Daoy (cell line): Measurements from ENCODE around the gene VPS18. TPM values are rescaled to one million over a fixed set of nuclear protein-coding genes. Genes with fewer than 3 reads are reported as not detected.

Experiments
- DNase-seq: peaks from one replicate; pipeline ENCODE4 v3.0.0-alpha.2; 2015; ENCODE audit warnings: low read depth
- total RNA-seq: library from RNA; depleted of rRNA; stranded (reverse); fragments of >200 nt; shearing (Covaris generic); gene quantifications from 2 replicates; pipeline ENCODE4 v1.2.3, GENCODE V29; 2014

Gene VPS18
- total RNA-seq, 1 experiment from 2014 or later, result 23.3 TPM

- no peak for DNase-seq
Measured at GRCh38 chr15:40918799-40919392, 24.6 kb downstream of the VPS18 start.

- DNase-seq, result no peak
Measured at GRCh38 chr15:40921949-40922607, 27.8 kb downstream of the VPS18 start.

- no peak for DNase-seq
Measured at GRCh38 chr15:40922608-40923005, 28.4 kb downstream of the VPS18 start.

GRCh38 chr15:40923551-40923950 lies 29.3 kb downstream of the VPS18 start:
- no peak for DNase-seq

GRCh38 chr15:40925495-40925862 lies 31.2 kb downstream of the VPS18 start:
- no peak for DNase-seq

GRCh38 chr15:40925863-40926658 lies 31.8 kb downstream of the VPS18 start:
- no peak for DNase-seq

GRCh38 chr15:40926659-40927494 lies 32.6 kb downstream of the VPS18 start:
- DNase-seq, result no peak

- DNase-seq, result no peak
Measured at GRCh38 chr15:40927495-40927872, 33.2 kb downstream of the VPS18 start.

GRCh38 chr15:40927873-40928806 lies 33.9 kb downstream of the VPS18 start:
- no peak for DNase-seq

GRCh38 chr15:40928821-40929659 lies 34.8 kb downstream of the VPS18 start, which contains the start of gene DLL4:
DLL4 (plus strand) TSS chr15:40929340; CDS start chr15:40929669, 329 bp downstream.
- DNase-seq, result peak; percentile 70

GRCh38 chr15:40929660-40930429 lies 35.6 kb downstream of the VPS18 start:
- DNase-seq, result peak; percentile 56

GRCh38 chr15:40930430-40931299 lies 36.4 kb downstream of the VPS18 start:
- peak; percentile 55 for DNase-seq

GRCh38 chr15:40931300-40932142 lies 37.3 kb downstream of the VPS18 start:
- no peak for DNase-seq

GRCh38 chr15:40932156-40932555 lies 37.9 kb downstream of the VPS18 start:
- no peak for DNase-seq

GRCh38 chr15:40932649-40933516 lies 38.6 kb downstream of the VPS18 start:
- DNase-seq, result no peak

GRCh38 chr15:40933517-40933902 lies 39.3 kb downstream of the VPS18 start:
- no peak for DNase-seq
